Hepatocyte (in vitro differentiated cells): ENCODE results near the gene KRTAP1-1.

ENCODE experiments used
- EZH2 ChIP-seq: fragments of 200-600 bp; sonication (generic); IDR thresholded peaks from 2 replicates; pipeline ENCODE4 v1.6.1; 2016; ENCODE audit warnings: antibody characterized with exemption, mild to moderate bottlenecking, borderline replicate concordance
- EZH2phosphoT487 ChIP-seq: fragments of 200-600 bp; sonication (generic); IDR thresholded peaks from one replicate; pipeline ENCODE4 v1.6.1; 2018; ENCODE audit warnings: antibody characterized with exemption, mild to moderate bottlenecking, low read depth, moderate library complexity; ENCODE audit not compliant: unreplicated experiment, severe bottlenecking
- TF ChIP-seq, protein P1 (sequence below): fragments of 200-600 bp; sonication (generic); IDR thresholded peaks from 2 replicates; pipeline ENCODE4 v1.5.1; 2016; ENCODE audit warnings: antibody characterized with exemption, mild to moderate bottlenecking; ENCODE audit not compliant: poor library complexity

DNA sequence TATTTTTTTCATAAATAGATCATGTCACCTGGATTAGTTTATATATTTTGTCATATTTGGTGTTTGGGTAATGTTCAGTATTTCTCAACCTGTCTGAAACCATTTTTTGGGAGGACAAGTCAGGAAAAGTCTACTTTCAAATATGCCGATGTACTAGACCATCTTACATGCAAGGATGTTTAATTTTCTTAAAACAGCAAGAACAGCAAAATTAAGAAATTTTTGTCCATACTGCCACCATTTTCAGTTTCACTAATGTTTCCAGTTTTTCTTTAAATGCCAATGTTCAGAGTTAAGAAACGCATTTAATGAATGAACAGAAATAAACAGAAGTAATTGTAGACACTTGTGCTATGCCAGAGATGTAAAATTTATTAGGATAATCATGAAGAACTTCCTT is 48.2 kb downstream of the KRTAP1-1 start:
- TF ChIP-seq, protein P1, sequence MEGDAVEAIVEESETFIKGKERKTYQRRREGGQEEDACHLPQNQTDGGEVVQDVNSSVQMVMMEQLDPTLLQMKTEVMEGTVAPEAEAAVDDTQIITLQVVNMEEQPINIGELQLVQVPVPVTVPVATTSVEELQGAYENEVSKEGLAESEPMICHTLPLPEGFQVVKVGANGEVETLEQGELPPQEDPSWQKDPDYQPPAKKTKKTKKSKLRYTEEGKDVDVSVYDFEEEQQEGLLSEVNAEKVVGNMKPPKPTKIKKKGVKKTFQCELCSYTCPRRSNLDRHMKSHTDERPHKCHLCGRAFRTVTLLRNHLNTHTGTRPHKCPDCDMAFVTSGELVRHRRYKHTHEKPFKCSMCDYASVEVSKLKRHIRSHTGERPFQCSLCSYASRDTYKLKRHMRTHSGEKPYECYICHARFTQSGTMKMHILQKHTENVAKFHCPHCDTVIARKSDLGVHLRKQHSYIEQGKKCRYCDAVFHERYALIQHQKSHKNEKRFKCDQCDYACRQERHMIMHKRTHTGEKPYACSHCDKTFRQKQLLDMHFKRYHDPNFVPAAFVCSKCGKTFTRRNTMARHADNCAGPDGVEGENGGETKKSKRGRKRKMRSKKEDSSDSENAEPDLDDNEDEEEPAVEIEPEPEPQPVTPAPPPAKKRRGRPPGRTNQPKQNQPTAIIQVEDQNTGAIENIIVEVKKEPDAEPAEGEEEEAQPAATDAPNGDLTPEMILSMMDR, result no peak
- TF ChIP-seq EZH2phosphoT487, result no peak
- no peak for TF ChIP-seq EZH2
